K562 (cell line): ENCODE data around the gene RIPK4. TPM values are rescaled to one million over a fixed set of nuclear protein-coding genes. Genes with fewer than 3 reads are reported as not detected.

Experiments used
- ATAC-seq: fragments of 200-7000 bp; cut with Tn5 transposase; 3 replicates; pipeline ENCODE4 v1.9.1; 2020; ENCODE audit warnings: moderate library complexity
- BruUV-seq: library from RNA; stranded (reverse); fragments of 400-500 nt; replicated peaks from 2 replicates; lab custom pipeline; 2021; lab: Mats Ljungman, UMichigan
- CTCF ChIA-PET: fragments of 300-600 bp; formaldehyde crosslinking; extraction: SDS; loops from one replicate; lab custom pipeline; 2021; ENCODE audit warnings: low intra/inter-chr PET ratio; lab: Yijun Ruan, JAX
- POLR2A ChIA-PET: fragments of 300-600, 350-650 bp; sonication (Branson Sonifier 250); formaldehyde crosslinking; extraction: SDS; loops from one replicate; lab custom pipeline; 2021; ENCODE audit warnings: antibody characterized with exemption, inconsistent platforms; lab: Yijun Ruan, JAX
- DNase-seq, 4 experiments: peaks; one replicate each; pipeline versions ENCODE4 v3.0.0 to v3.0.0-alpha.2; 2011 to 2018; ENCODE audit warnings: low spot score in 3 of 4, mixed read lengths in 3 of 4; ENCODE audit errors: extremely low read depth in 1 of 4
- FAIRE-seq: peaks from 2 replicates; lab custom pipeline; 2011; peaks lifted over from hg19 to GRCh38; lab: Jason Lieb, UNC
- H2AFZ ChIP-seq: 2 replicates; pipeline ENCODE4 v1.6.0; 2011; ENCODE audit warnings: low read depth, low read length, control low read depth, inconsistent platforms
- H3K27ac ChIP-seq: fragments of 200-600 bp; 3 replicates; pipeline ENCODE4 v1.8.0; 2011; ENCODE audit warnings: low read depth, mild to moderate bottlenecking, control low read depth, inconsistent platforms, low read length, moderate library complexity, mixed read lengths; ENCODE audit errors: extremely low read depth
- H3K27me3 ChIP-seq, 2 experiments: fragments of 300-600 bp in 1 of 2; 2 replicates in 1 of 2; 3 replicates in 1 of 2; pipeline versions ENCODE4 v1.6.0 to v1.8.0; 2011; ENCODE audit warnings: inconsistent platforms in 2 of 2, low read length in 2 of 2, mild to moderate bottlenecking in 1 of 2, mixed read lengths in 1 of 2, moderate library complexity in 1 of 2; ENCODE audit not compliant: control insufficient read depth in 2 of 2, insufficient read depth in 2 of 2
- H3K36me3 ChIP-seq: fragments of 300-600 bp; 3 replicates; pipeline ENCODE4 v1.8.0; 2011; ENCODE audit warnings: mild to moderate bottlenecking, low read length, inconsistent platforms; ENCODE audit not compliant: control insufficient read depth, insufficient read depth
- H3K4me1 ChIP-seq, 2 experiments: fragments of 200-600 bp in 1 of 2; replicated peaks in 1 of 2; 2 replicates in 1 of 2; 3 replicates in 1 of 2; pipeline versions ENCODE4 v1.5.1 to v1.8.0; 2011; ENCODE audit warnings: inconsistent platforms in 2 of 2, low read length in 2 of 2, mild to moderate bottlenecking in 1 of 2, mixed read lengths in 1 of 2, moderate library complexity in 1 of 2; ENCODE audit not compliant: control insufficient read depth in 2 of 2, insufficient read depth in 2 of 2
- H3K4me2 ChIP-seq: 2 replicates; pipeline ENCODE4 v1.6.1; 2011; ENCODE audit warnings: low read length, control low read depth, inconsistent platforms, mixed read lengths; ENCODE audit not compliant: insufficient read depth
- H3K4me3 ChIP-seq: fragments of 200-600 bp; sonication (generic), shearing (Covaris generic); 2 replicates; pipeline ENCODE4 v1.5.1; 2016; ENCODE audit warnings: control low read depth, inconsistent platforms
- H3K79me2 ChIP-seq: fragments of 200-600 bp; 3 replicates; pipeline ENCODE4 v1.8.0; 2011; ENCODE audit warnings: low read length, inconsistent platforms; ENCODE audit not compliant: control insufficient read depth, insufficient read depth
- H3K9ac ChIP-seq, 2 experiments: 2 replicates each; pipeline versions ENCODE4 v1.6.0 to v1.6.1; 2011; ENCODE audit warnings: low read depth in 2 of 2, low read length in 2 of 2, control low read depth in 1 of 2, inconsistent platforms in 1 of 2, mild to moderate bottlenecking in 1 of 2, mixed read lengths in 1 of 2; ENCODE audit not compliant: insufficient read depth in 1 of 2
- H3K9me1 ChIP-seq: one replicate; pipeline ENCODE4 v1.6.0; 2011; ENCODE audit warnings: inconsistent platforms, mild to moderate bottlenecking, low read length, moderate library complexity; ENCODE audit not compliant: control insufficient read depth, insufficient read depth
- H3K9me3 ChIP-seq: replicated peaks from 2 replicates; pipeline ENCODE4 v1.5.1; 2011; ENCODE audit warnings: low read depth, low read length, inconsistent platforms; ENCODE audit not compliant: control insufficient read depth, insufficient read depth
- H4K20me1 ChIP-seq: replicated peaks from 2 replicates; pipeline ENCODE4 v1.6.1; 2011; ENCODE audit warnings: low read length, inconsistent platforms, mixed read lengths; ENCODE audit not compliant: control insufficient read depth, insufficient read depth
- BHLHE40 ChIP-seq: IDR thresholded peaks from 2 replicates; pipeline ENCODE4 v1.6.1; 2011; ENCODE audit warnings: low read length, improper control_type of control experiment
- ZNF280B ChIP-seq: fragments of 250-450 bp; sonication (Bioruptor Pico); IDR thresholded peaks from 2 replicates; pipeline ENCODE4 v1.5.1; 2021; ENCODE audit warnings: mild to moderate bottlenecking
- WGBS: fragments of 100-300 bp; shearing (Covaris generic); methylation state at CpG from one replicate; pipeline ENCODE4 v1.1.6; 2016; ENCODE audit warnings: low coverage, mixed read lengths; ENCODE audit not compliant: insufficient coverage; ENCODE audit errors: missing lambda C conversion rate; 5-methylcytosine and 5-hydroxymethylcytosine counted together
- in situ Hi-C: fragments of 300-500 bp; cut with MboI; formaldehyde crosslinking; loops from 4 replicates; pipeline ENCODE4 v1.15.0; 2018; ENCODE audit warnings: inconsistent platforms, mixed read lengths
- intact Hi-C: fragments of 100-400 bp; cut with micrococcal nuclease; formaldehyde crosslinking; loops from 2 replicates; pipeline ENCODE4 v1.14.2; 2022
- polyA plus RNA-seq, 8 experiments: library from polyadenylated mRNA; depleted of rRNA in 4 of 8; stranded (reverse) in 5 of 8; unstranded in 3 of 8; fragments of >200 nt; fragmentation: Nextera tagmentation in 2 of 8; fragmentation: Illumina TruSeq in 1 of 8; extraction: Ambion mirVana in 2 of 8; extraction: Trizol in 1 of 8; gene quantifications; 2 replicates each; pipeline versions ENCODE4 v1.2.1 to v1.2.3, GENCODE V29; 2011 to 2014; ENCODE audit warnings: inconsistent platforms in 1 of 8, missing spikeins in 1 of 8
- total RNA-seq, 7 experiments: library from RNA; depleted of rRNA in 6 of 7; stranded (reverse); fragments of >200 nt in 6 of 7; fragmentation: Illumina TruSeq in 2 of 7; extraction: Trizol in 2 of 7; gene quantifications; 2 replicates each; pipeline versions ENCODE4 v1.2.1 to v1.2.3, GENCODE V29; 2011 to 2021; ENCODE audit warnings: low replicate concordance in 1 of 7

Gene RIPK4
- total and polyA plus RNA-seq, 9 of the 15 experiments (the other 6 are each of a cell fraction or from before 2014, with no cell fraction given) = not detected

GRCh38 chr21:41727784-41728763 is 38.8 kb downstream of the RIPK4 start:
- no peak overlapping the region for H3K27ac ChIP-seq
- ChIA-PET POLR2A (interaction anchor here (0.6 to 1.1 kb wide), 3 partner anchors 17 to 53 kb away, joined by 3 to 4 read pairs (median 3); no protein-coding TSS in a partner anchor), CTCF (no interaction called here)
- BruUV-seq = no TSS peak
- intact Hi-C loops = no loop called here
- H3K79me2 ChIP-seq = no peaks in the 10 kb centered on the region
- ATAC-seq = no peak
- peaks cover 19% of the 10 kb centered on the region; the same call in 1 of the 2 replicates for H4K20me1 ChIP-seq
- TF ChIP-seq BHLHE40 = no peak
- no peak for TF ChIP-seq ZNF280B (CRISPR knock-in tag)
- no peak for FAIRE-seq
- no peaks in the 10 kb centered on the region for H3K36me3 ChIP-seq
- H3K9ac ChIP-seq = no peak overlapping the region; a peak in 1 of 4 replicates
- no peak overlapping the region for H2AFZ ChIP-seq
- no peak for DNase-seq
- in situ Hi-C loops = no loop called here
- WGBS = 4% methylated on average over 30 of the region's 31 CpGs
- H3K27me3 ChIP-seq = peaks cover 57 to 60% of the 10 kb centered on the region in 2 experiments
- no peak overlapping the region for H3K4me3 ChIP-seq
- no peaks in the 10 kb centered on the region for H3K9me3 ChIP-seq
- no peak overlapping the region for H3K4me2 ChIP-seq
- peaks cover 0 to 13% of the 10 kb centered on the region in 2 experiments; a peak in 2 of 5 replicates for H3K4me1 ChIP-seq
- peaks cover 4% of the 10 kb centered on the region for H3K9me1 ChIP-seq
